ENCODE measurements around the gene OSBPL7. TPM values are rescaled to one million over a fixed set of nuclear protein-coding genes. Genes with fewer than 3 reads are reported as not detected.
A peak's percentile ranks its signal among the peaks of the same experiment; 100 is the strongest.

Gene OSBPL7, protein sequence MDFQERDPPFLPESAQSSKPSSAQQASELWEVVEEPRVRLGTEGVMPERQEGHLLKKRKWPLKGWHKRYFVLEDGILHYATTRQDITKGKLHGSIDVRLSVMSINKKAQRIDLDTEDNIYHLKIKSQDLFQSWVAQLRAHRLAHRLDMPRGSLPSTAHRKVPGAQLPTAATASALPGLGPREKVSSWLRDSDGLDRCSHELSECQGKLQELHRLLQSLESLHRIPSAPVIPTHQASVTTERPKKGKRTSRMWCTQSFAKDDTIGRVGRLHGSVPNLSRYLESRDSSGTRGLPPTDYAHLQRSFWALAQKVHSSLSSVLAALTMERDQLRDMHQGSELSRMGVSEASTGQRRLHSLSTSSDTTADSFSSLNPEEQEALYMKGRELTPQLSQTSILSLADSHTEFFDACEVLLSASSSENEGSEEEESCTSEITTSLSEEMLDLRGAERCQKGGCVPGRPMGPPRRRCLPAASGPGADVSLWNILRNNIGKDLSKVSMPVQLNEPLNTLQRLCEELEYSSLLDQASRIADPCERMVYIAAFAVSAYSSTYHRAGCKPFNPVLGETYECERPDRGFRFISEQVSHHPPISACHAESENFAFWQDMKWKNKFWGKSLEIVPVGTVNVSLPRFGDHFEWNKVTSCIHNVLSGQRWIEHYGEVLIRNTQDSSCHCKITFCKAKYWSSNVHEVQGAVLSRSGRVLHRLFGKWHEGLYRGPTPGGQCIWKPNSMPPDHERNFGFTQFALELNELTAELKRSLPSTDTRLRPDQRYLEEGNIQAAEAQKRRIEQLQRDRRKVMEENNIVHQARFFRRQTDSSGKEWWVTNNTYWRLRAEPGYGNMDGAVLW
- total RNA-seq = 1 to 10 TPM; 1.9 to 2.4 TPM
- under 1 TPM; 0.51 to 0.81 TPM for polyA plus RNA-seq

- no peaks in the 10 kb centered on the region for H3K9me3 ChIP-seq (ENCODE audit: control insufficient read depth in 4 of 4, low read length in 3 of 4)
- peak within 1 kb of the TSS in 1 of 2 donors; percentile 1 for H3K9ac ChIP-seq (ENCODE audit: low read depth in 1 of 2, low read length in 2 of 2)
- peaks cover 8 to 32% (median 19%) of the 10 kb centered on the region in 4 donors for H3K36me3 ChIP-seq (ENCODE audit: control insufficient read depth in 4 of 4, insufficient read depth in 3 of 4, low read depth in 1 of 4, low read length in 3 of 4)
- DNase-seq (ENCODE audit: low spot score) = peak; percentile 50
- peaks cover 0 to 19% (median 5%) of the 10 kb centered on the region in 4 donors for H3K4me1 ChIP-seq (ENCODE audit: control insufficient read depth in 4 of 4, insufficient read depth in 4 of 4, low read length in 3 of 4)
- H3K27ac ChIP-seq (ENCODE audit: low read depth in 1 of 2, low read length in 2 of 2) = no peak within 1 kb of the TSS
- H3K4me3 ChIP-seq (ENCODE audit: low read depth in 1 of 3, low read length in 3 of 3) = peak within 1 kb of the TSS; percentile 44 to 48 (median 48)
- H3K27me3 ChIP-seq (ENCODE audit: control insufficient read depth in 4 of 4, insufficient read depth in 4 of 4, low read length in 3 of 4) = no peaks in the 10 kb centered on the region
- WGBS = 12% methylated on average over 21 of the region's 21 CpGs
- TF ChIP-seq GABPA (IDR thresholded peaks at IDR 0.05 in 1 of 2, conservative IDR thresholded peaks at IDR 0.05 in 1 of 2) (peak in 1 of 2 donors; percentile 43), SP1 (IDR thresholded peaks at IDR 0.05) (peak; percentile 7), FOXA2 (IDR thresholded peaks at IDR 0.05) (no peak)
These were observed at the start of gene OSBPL7 for GRCh38 chr17:47821424-47822391. TSS of gene OSBPL7 (minus strand) at chr17:47821794. CDS start at chr17:47820278, 1,516 bp downstream.

- TF ChIP-seq FOXA1 (IDR thresholded peaks at IDR 0.05) = no peak
- TF ChIP-seq SP1 (IDR thresholded peaks at IDR 0.05) = no peak
- TF ChIP-seq, protein P1, sequence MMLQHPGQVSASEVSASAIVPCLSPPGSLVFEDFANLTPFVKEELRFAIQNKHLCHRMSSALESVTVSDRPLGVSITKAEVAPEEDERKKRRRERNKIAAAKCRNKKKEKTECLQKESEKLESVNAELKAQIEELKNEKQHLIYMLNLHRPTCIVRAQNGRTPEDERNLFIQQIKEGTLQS (IDR thresholded peaks at IDR 0.05) = no peak
- no peak for TF ChIP-seq HNF4A (conservative IDR thresholded peaks at IDR 0.05)
- no peak for TF ChIP-seq REST (IDR thresholded peaks at IDR 0.05)
- no peak for TF ChIP-seq NR2F2 (IDR thresholded peaks at IDR 0.05)
- TF ChIP-seq YY1 (IDR thresholded peaks at IDR 0.05) = no peak
- H3K36me3 ChIP-seq (ENCODE audit: control insufficient read depth in 4 of 4, insufficient read depth in 3 of 4, low read depth in 1 of 4, low read length in 3 of 4) = no peaks in the 10 kb centered on the region
- no peak overlapping the region for H3K9ac ChIP-seq (ENCODE audit: low read depth in 1 of 2, low read length in 2 of 2)
- H3K27ac ChIP-seq (ENCODE audit: low read depth in 1 of 2, low read length in 2 of 2) = no peak overlapping the region
- DNase-seq (ENCODE audit: low spot score) = no peak
- no peak overlapping the region for H3K4me3 ChIP-seq (ENCODE audit: low read depth in 1 of 3, low read length in 3 of 3)
- no peaks in the 10 kb centered on the region for H3K9me3 ChIP-seq (ENCODE audit: control insufficient read depth in 4 of 4, low read length in 3 of 4)
- H3K4me1 ChIP-seq (ENCODE audit: control insufficient read depth in 4 of 4, insufficient read depth in 4 of 4, low read length in 3 of 4) = peaks cover 0 to 9% (median 8%) of the 10 kb centered on the region in 4 donors
- peaks cover 0 to 7% (median 0%) of the 10 kb centered on the region in 4 donors for H3K27me3 ChIP-seq (ENCODE audit: control insufficient read depth in 4 of 4, insufficient read depth in 4 of 4, low read length in 3 of 4)
These were observed 49.5 kb upstream of the OSBPL7 start for GRCh38 chr17:47871048-47871447.

Measured in liver (tissue), 9 donors.